HT1080 (cell line): Measurements from ENCODE around the gene SLX1B. TPM values are rescaled to one million over a fixed set of nuclear protein-coding genes. Genes with fewer than 3 reads are reported as not detected.

Experiments
- small RNA-seq: library from RNA; depleted of rRNA; stranded (forward); fragments of <200 nt; gene quantifications from one replicate; pipeline ENCODE3, GENCODE V24; 2014
- total RNA-seq: library from RNA; depleted of rRNA; stranded (reverse); fragments of >200 nt; shearing (Covaris generic); gene quantifications from 2 replicates; pipeline ENCODE4 v1.2.3, GENCODE V29; 2014; rRNA removed

Gene SLX1B
- total RNA-seq, 1 experiment from 2014 or later, result 55.1 TPM

Small RNA genes within 50 kb of the gene (small RNA-seq; reads per million reads assigned to genes)
- gene AC133555.2, result not detected

Other genes starting within 250 kb of the SLX1B start
- gene NPIPB11, start 47.8 kb upstream of the SLX1B start, total RNA-seq, result 0.13 TPM in 1 of 2 replicates, not detected in the other
- 52.1 and 63.2 TPM in 2 replicates for gene BOLA2, start 182 bp upstream of the SLX1B start, total RNA-seq
- 2.0 and 5.5 TPM in 2 replicates for gene SULT1A4, start 5.4 kb downstream of the SLX1B start, total RNA-seq
- gene NPIPB12, start 51.9 kb downstream of the SLX1B start, total RNA-seq, result 3.6 and 6.3 TPM in 2 replicates
- 4.1 TPM in 2 replicates for gene SPN, start 208.7 kb downstream of the SLX1B start, total RNA-seq
- 1.8 and 2.3 TPM in 2 replicates for gene QPRT, start 224.6 kb downstream of the SLX1B start, total RNA-seq